HepG2 (cell line): Measurements from ENCODE around the gene NDOR1. TPM values are rescaled to one million over a fixed set of nuclear protein-coding genes. Genes with fewer than 3 reads are reported as not detected.

Experiments used
- ATAC-seq: fragments of 200-7000 bp; cut with Tn5 transposase; 3 replicates; pipeline ENCODE4 v1.9.1; 2020; ENCODE audit warnings: mild to moderate bottlenecking, moderate library complexity
- BruUV-seq: library from RNA; stranded (reverse); fragments of 400-500 nt; replicated peaks from 2 replicates; lab custom pipeline; 2021; lab: Mats Ljungman, UMichigan
- CTCF ChIA-PET: fragments of 300-600 bp; formaldehyde crosslinking; extraction: SDS; loops from one replicate; lab custom pipeline; 2021; ENCODE audit warnings: low total read pairs, inconsistent platforms, low intra/inter-chr PET ratio; lab: Yijun Ruan, JAX
- POLR2A ChIA-PET: fragments of 350-600 bp; sonication (Branson Sonifier 250); formaldehyde crosslinking; loops from one replicate; lab custom pipeline; 2020; ENCODE audit warnings: antibody characterized with exemption, inconsistent platforms; lab: Yijun Ruan, JAX
- DNase-seq: peaks from one replicate; pipeline ENCODE4 v3.0.0-alpha.2; 2015; ENCODE audit warnings: low spot score
- FAIRE-seq: peaks from 3 replicates; lab custom pipeline; 2011; peaks lifted over from hg19 to GRCh38; lab: Jason Lieb, UNC
- H2AFZ ChIP-seq: one replicate; pipeline ENCODE4 v1.6.1; 2011; ENCODE audit warnings: low read length, inconsistent platforms
- H3K27ac ChIP-seq: fragments of 300-600 bp; 3 replicates; pipeline ENCODE4 v1.8.0; 2011; ENCODE audit warnings: mixed run types, mild to moderate bottlenecking, mixed read lengths, low read length, inconsistent platforms; ENCODE audit not compliant: insufficient read depth; ENCODE audit errors: extremely low read length
- H3K27me3 ChIP-seq, 2 experiments: fragments of 200-600 bp in 1 of 2; 2 replicates in 1 of 2; 3 replicates in 1 of 2; pipeline versions ENCODE4 v1.6.0 to v1.8.0; 2011; ENCODE audit warnings: low read length in 2 of 2, mild to moderate bottlenecking in 2 of 2, moderate library complexity in 2 of 2, inconsistent platforms in 1 of 2; ENCODE audit not compliant: insufficient read depth in 2 of 2, control insufficient read depth in 1 of 2
- H3K36me3 ChIP-seq, 2 experiments: fragments of 200-600 bp in 1 of 2; replicated peaks in 1 of 2; 2 replicates in 1 of 2; 3 replicates in 1 of 2; pipeline versions ENCODE4 v1.5.1 to v1.8.0; 2011; ENCODE audit warnings: low read length in 2 of 2, inconsistent platforms in 1 of 2; ENCODE audit not compliant: insufficient read depth in 2 of 2, control insufficient read depth in 1 of 2
- H3K4me1 ChIP-seq: 2 replicates; pipeline ENCODE4 v1.5.1; 2012; ENCODE audit warnings: low read length, inconsistent platforms; ENCODE audit not compliant: insufficient read depth
- H3K4me2 ChIP-seq: 2 replicates; pipeline ENCODE4 v1.6.0; 2011; ENCODE audit warnings: low read depth, low read length, inconsistent platforms
- H3K4me3 ChIP-seq, 3 experiments: fragments of 200-600 bp in 1 of 3; sonication (generic), shearing (Covaris generic) in 1 of 3; replicated peaks in 1 of 3; 2 replicates each; pipeline ENCODE4 v1.5.1; 2011 to 2016; ENCODE audit warnings: low read length in 3 of 3, inconsistent platforms in 2 of 3, low read depth in 2 of 3, mild to moderate bottlenecking in 2 of 3, control low read depth in 1 of 3, mixed read lengths in 1 of 3; ENCODE audit not compliant: insufficient read depth in 1 of 3
- H3K79me2 ChIP-seq: one replicate; pipeline ENCODE4 v1.6.1; 2011; ENCODE audit warnings: low read length, inconsistent platforms; ENCODE audit not compliant: insufficient read depth
- H3K9ac ChIP-seq: 2 replicates; pipeline ENCODE4 v1.6.0; 2011; ENCODE audit warnings: mild to moderate bottlenecking, low read depth, low read length, inconsistent platforms; ENCODE audit not compliant: insufficient read depth
- H3K9me3 ChIP-seq: 2 replicates; pipeline ENCODE4 v1.5.1; 2012; ENCODE audit warnings: mild to moderate bottlenecking, low read length
- H4K20me1 ChIP-seq: 2 replicates; pipeline ENCODE4 v1.6.0; 2011; ENCODE audit warnings: inconsistent platforms, mild to moderate bottlenecking, low read length, moderate library complexity; ENCODE audit not compliant: insufficient read depth
- HNF4A ChIP-seq: sonication (generic); formaldehyde crosslinking; IDR thresholded peaks from 2 replicates; pipeline ENCODE4 v1.4.0; 2020; ENCODE audit warnings: missing genetic modification reagents
- PRMT3 ChIP-seq: sonication (generic); formaldehyde crosslinking; IDR thresholded peaks from 2 replicates; pipeline ENCODE4 v1.8.1; 2022; ENCODE audit warnings: low read depth, mild to moderate bottlenecking, moderate library complexity, missing genetic modification reagents, borderline replicate concordance
- ZSCAN21 ChIP-seq: sonication (generic); formaldehyde crosslinking; IDR thresholded peaks from 2 replicates; pipeline ENCODE4 v1.8.0; 2022; ENCODE audit warnings: mild to moderate bottlenecking, missing genetic modification reagents, moderate library complexity, borderline replicate concordance
- WGBS: methylation state at CpG from one replicate; pipeline ENCODE4 v1.1.6; 2017; ENCODE audit warnings: low lambda C conversion rate; 5-methylcytosine and 5-hydroxymethylcytosine counted together
- in situ Hi-C: cut with HindIII; loops from 2 replicates; pipeline ENCODE4 v1.10.0; 2017; ENCODE audit warnings: low pct_unique_long_range_greater_than_20kb; ENCODE audit not compliant: extremely low pct_ligation_motif_present
- intact Hi-C: fragments of 100-400 bp; cut with micrococcal nuclease; formaldehyde crosslinking; loops from one replicate; pipeline ENCODE4 v1.10.0; 2022; ENCODE audit not compliant: unreplicated experiment
- polyA plus RNA-seq, 8 experiments: library from polyadenylated mRNA; depleted of rRNA in 3 of 8; stranded (reverse) in 7 of 8; unstranded in 1 of 8; fragments of >200 nt; fragmentation: Illumina TruSeq in 4 of 8; extraction: Trizol in 4 of 8; gene quantifications; 2 replicates each; pipeline versions ENCODE4 v1.2.1 to v1.2.3, GENCODE V29; 2011 to 2016; ENCODE audit warnings: low read depth in 4 of 8, missing spikeins in 1 of 8, mixed read lengths in 1 of 8; ENCODE audit not compliant: insufficient read depth in 1 of 8
- total RNA-seq, 5 experiments: library from RNA; depleted of rRNA; stranded (reverse); fragments of >200 nt; fragmentation: Illumina TruSeq; extraction: Trizol; gene quantifications; 2 replicates each; pipeline ENCODE4 v1.2.3, GENCODE V29; 2016; ENCODE audit warnings: low read depth in 1 of 5
- TF ChIP-seq, protein P1 (sequence below): sonication (generic); formaldehyde crosslinking; IDR thresholded peaks from 2 replicates; pipeline ENCODE4 v1.4.0; 2020; ENCODE audit warnings: missing genetic modification reagents
- TF ChIP-seq, protein P2 (sequence below): sonication (generic); formaldehyde crosslinking; conservative IDR thresholded peaks from 2 replicates; pipeline ENCODE4 v1.8.1; 2023; ENCODE audit warnings: missing genetic modification reagents
- TF ChIP-seq, protein P3 (sequence below): sonication (generic); formaldehyde crosslinking; IDR thresholded peaks from 2 replicates; pipeline ENCODE4 v1.5.1; 2020; ENCODE audit warnings: mild to moderate bottlenecking, missing genetic modification reagents, moderate library complexity
- TF ChIP-seq, protein P4 (sequence below): sonication (generic); formaldehyde crosslinking; IDR thresholded peaks from 2 replicates; pipeline ENCODE4 v1.5.1; 2020; ENCODE audit warnings: mild to moderate bottlenecking, missing genetic modification reagents, moderate library complexity

NDOR1 gene
- total and polyA plus RNA-seq, 2 of the 13 experiments (the other 11 are each of a cell fraction or from before 2014, with no cell fraction given): 3.6 to 8.7 TPM

DNA sequence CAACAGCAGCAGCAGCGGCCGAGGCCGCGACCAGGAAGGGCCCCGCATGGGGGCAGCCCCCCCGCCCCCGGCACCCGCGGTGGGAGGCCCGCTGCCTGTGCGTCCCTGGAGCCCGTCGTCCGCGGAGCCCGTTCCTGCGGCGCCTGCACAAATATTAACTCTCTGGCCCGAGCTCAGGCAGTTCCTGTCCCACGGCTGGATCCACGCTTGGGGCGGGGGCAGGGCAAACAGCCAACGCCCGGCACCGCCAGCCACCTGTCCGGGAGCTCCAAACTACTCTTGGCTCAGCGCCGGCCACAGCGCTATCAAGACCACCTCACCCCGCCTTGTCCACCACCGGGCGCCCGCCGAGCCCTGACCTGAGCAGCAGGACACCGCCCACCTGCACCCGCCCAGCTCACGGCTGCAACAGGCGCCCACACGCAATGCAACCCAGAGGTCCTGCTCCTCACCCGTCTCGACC, 35.6 kb upstream of the NDOR1 start, which contains the start of gene LRRC26:
Gene LRRC26 (minus strand): TSS at position 156 of the 463 bp plus-strand sequence. CDS start 108 bp downstream, at position 48.
- no peak within 1 kb of the TSS for H3K27ac ChIP-seq
- H3K79me2 ChIP-seq: no peaks in the 10 kb centered on the region
- H3K4me1 ChIP-seq: peaks cover 9% of the 10 kb centered on the region
- FAIRE-seq: no peak
- no peak for ATAC-seq
- H3K4me3 ChIP-seq: peak within 1 kb of the TSS; percentile 21 to 65 (median 47); a peak in 5 of 6 replicates
- DNase-seq: no peak
- 2% methylated on average over 10 of the region's 41 CpGs for WGBS
- no peaks in the 10 kb centered on the region for H4K20me1 ChIP-seq
- no peaks in the 10 kb centered on the region for H3K36me3 ChIP-seq
- TF ChIP-seq, protein P1, sequence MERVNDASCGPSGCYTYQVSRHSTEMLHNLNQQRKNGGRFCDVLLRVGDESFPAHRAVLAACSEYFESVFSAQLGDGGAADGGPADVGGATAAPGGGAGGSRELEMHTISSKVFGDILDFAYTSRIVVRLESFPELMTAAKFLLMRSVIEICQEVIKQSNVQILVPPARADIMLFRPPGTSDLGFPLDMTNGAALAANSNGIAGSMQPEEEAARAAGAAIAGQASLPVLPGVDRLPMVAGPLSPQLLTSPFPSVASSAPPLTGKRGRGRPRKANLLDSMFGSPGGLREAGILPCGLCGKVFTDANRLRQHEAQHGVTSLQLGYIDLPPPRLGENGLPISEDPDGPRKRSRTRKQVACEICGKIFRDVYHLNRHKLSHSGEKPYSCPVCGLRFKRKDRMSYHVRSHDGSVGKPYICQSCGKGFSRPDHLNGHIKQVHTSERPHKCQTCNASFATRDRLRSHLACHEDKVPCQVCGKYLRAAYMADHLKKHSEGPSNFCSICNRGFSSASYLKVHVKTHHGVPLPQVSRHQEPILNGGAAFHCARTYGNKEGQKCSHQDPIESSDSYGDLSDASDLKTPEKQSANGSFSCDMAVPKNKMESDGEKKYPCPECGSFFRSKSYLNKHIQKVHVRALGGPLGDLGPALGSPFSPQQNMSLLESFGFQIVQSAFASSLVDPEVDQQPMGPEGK (CRISPR knock-in tag): 0 out of 2 replicates have a peak, but pooled peaks have one; percentile 21
- 0 out of 2 replicates have a peak, but pooled peaks have one; percentile 0 for TF ChIP-seq ZSCAN21
- TF ChIP-seq, protein P2, sequence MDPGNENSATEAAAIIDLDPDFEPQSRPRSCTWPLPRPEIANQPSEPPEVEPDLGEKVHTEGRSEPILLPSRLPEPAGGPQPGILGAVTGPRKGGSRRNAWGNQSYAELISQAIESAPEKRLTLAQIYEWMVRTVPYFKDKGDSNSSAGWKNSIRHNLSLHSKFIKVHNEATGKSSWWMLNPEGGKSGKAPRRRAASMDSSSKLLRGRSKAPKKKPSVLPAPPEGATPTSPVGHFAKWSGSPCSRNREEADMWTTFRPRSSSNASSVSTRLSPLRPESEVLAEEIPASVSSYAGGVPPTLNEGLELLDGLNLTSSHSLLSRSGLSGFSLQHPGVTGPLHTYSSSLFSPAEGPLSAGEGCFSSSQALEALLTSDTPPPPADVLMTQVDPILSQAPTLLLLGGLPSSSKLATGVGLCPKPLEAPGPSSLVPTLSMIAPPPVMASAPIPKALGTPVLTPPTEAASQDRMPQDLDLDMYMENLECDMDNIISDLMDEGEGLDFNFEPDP: no peak
- 0 out of 2 replicates have a peak, but pooled peaks have one; percentile 15 for TF ChIP-seq PRMT3 (CRISPR knock-in tag)
- TF ChIP-seq, protein P3, sequence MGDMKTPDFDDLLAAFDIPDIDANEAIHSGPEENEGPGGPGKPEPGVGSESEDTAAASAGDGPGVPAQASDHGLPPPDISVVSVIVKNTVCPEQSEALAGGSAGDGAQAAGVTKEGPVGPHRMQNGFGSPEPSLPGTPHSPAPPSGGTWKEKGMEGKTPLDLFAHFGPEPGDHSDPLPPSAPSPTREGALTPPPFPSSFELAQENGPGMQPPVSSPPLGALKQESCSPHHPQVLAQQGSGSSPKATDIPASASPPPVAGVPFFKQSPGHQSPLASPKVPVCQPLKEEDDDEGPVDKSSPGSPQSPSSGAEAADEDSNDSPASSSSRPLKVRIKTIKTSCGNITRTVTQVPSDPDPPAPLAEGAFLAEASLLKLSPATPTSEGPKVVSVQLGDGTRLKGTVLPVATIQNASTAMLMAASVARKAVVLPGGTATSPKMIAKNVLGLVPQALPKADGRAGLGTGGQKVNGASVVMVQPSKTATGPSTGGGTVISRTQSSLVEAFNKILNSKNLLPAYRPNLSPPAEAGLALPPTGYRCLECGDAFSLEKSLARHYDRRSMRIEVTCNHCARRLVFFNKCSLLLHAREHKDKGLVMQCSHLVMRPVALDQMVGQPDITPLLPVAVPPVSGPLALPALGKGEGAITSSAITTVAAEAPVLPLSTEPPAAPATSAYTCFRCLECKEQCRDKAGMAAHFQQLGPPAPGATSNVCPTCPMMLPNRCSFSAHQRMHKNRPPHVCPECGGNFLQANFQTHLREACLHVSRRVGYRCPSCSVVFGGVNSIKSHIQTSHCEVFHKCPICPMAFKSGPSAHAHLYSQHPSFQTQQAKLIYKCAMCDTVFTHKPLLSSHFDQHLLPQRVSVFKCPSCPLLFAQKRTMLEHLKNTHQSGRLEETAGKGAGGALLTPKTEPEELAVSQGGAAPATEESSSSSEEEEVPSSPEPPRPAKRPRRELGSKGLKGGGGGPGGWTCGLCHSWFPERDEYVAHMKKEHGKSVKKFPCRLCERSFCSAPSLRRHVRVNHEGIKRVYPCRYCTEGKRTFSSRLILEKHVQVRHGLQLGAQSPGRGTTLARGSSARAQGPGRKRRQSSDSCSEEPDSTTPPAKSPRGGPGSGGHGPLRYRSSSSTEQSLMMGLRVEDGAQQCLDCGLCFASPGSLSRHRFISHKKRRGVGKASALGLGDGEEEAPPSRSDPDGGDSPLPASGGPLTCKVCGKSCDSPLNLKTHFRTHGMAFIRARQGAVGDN (CRISPR knock-in tag): peak; percentile 38; the same call in 1 of the 2 replicates
- no peak for TF ChIP-seq HNF4A (CRISPR knock-in tag)
- TF ChIP-seq, protein P4, sequence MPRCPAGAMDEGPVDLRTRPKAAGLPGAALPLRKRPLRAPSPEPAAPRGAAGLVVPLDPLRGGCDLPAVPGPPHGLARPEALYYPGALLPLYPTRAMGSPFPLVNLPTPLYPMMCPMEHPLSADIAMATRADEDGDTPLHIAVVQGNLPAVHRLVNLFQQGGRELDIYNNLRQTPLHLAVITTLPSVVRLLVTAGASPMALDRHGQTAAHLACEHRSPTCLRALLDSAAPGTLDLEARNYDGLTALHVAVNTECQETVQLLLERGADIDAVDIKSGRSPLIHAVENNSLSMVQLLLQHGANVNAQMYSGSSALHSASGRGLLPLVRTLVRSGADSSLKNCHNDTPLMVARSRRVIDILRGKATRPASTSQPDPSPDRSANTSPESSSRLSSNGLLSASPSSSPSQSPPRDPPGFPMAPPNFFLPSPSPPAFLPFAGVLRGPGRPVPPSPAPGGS: no peak
- peak within 1 kb of the TSS; percentile 76 for H3K4me2 ChIP-seq
- no peak within 1 kb of the TSS for H3K9ac ChIP-seq
- in situ Hi-C loops: no loop called here
- no TSS peak for BruUV-seq
- ChIA-PET CTCF (no interaction called here), POLR2A (interaction anchor here (0.6 to 1.7 kb wide), 4 partner anchors 9 to 71 kb away, joined by 3 to 5 read pairs (median 4); partner anchors contain the start of gene TUBB4B)
- H2AFZ ChIP-seq: no peak within 1 kb of the TSS
- intact Hi-C loops: loop anchor here (10.0 kb wide), 1 partner anchor 55 kb away; the partner anchor contains the start of gene DPP7
- peaks cover 11 to 66% of the 10 kb centered on the region in 2 experiments; a peak in 3 of 5 replicates for H3K27me3 ChIP-seq
- H3K9me3 ChIP-seq: no peaks in the 10 kb centered on the region
